Gastroesophageal sphincter (tissue), 4 donors: ENCODE results near the gene PLK3. TPM values are rescaled to one million over a fixed set of nuclear protein-coding genes. Genes with fewer than 3 reads are reported as not detected.
A peak's percentile ranks its signal among the peaks of the same experiment; 100 is the strongest.
"Not testable (repeated sequence)": the region's sequence is repeated elsewhere in the genome, so short reads cannot be mapped to it uniquely, and the experiment has no call there.

Source experiments
- ATAC-seq: fragments of 150-250 bp; one replicate; pipeline ENCODE4 v1.9.1; 2016; ENCODE audit warnings: mild to moderate bottlenecking, moderate library complexity
- H3K27ac ChIP-seq, 4 donors: fragments of 200-600 bp; sonication (generic) in 3 of 4; 1 replicate in 3 of 4; 2 replicates in 1 of 4; pipeline ENCODE4 v1.5.1; 2016 to 2019
- H3K27me3 ChIP-seq: fragments of 200-600 bp; sonication (generic); one replicate; pipeline ENCODE4 v1.5.1; 2019
- H3K36me3 ChIP-seq, 2 donors: fragments of 200-600 bp; sonication (generic); one replicate each; pipeline ENCODE4 v1.5.1; 2019; ENCODE audit warnings: control low read depth in 1 of 2
- H3K4me1 ChIP-seq, 3 donors: fragments of 200-600 bp; sonication (generic); 1 replicate in 2 of 3; 2 replicates in 1 of 3; pipeline ENCODE4 v1.5.1; 2016 to 2019; ENCODE audit warnings: control low read depth in 2 of 3
- H3K4me3 ChIP-seq, 2 donors: fragments of 200-600 bp; sonication (generic); one replicate each; pipeline ENCODE4 v1.5.1; 2019; ENCODE audit warnings: mild to moderate bottlenecking in 1 of 2, moderate library complexity in 1 of 2
- H3K9me3 ChIP-seq, 3 donors: fragments of 200-600 bp; sonication (generic); one replicate each; pipeline ENCODE4 v1.5.1; 2017 to 2019; ENCODE audit warnings: control low read depth in 2 of 3
- EP300 ChIP-seq: sonication (generic); formaldehyde crosslinking; IDR thresholded peaks from one replicate; pipeline ENCODE4 v1.6.1; 2017; ENCODE audit warnings: antibody characterized with exemption, mild to moderate bottlenecking
- POLR2A ChIP-seq, 2 donors: fragments of 450-650 bp; IDR thresholded peaks; one replicate each; pipeline ENCODE4 v1.6.1; 2017; ENCODE audit warnings: antibody characterized with exemption in 2 of 2, mild to moderate bottlenecking in 2 of 2, moderate library complexity in 1 of 2
- POLR2AphosphoS5 ChIP-seq: sonication (generic); formaldehyde crosslinking; IDR thresholded peaks from one replicate; pipeline ENCODE4 v1.6.1; 2017; ENCODE audit warnings: antibody characterized with exemption
- WGBS, 2 donors: methylation state at CpG; one replicate each; pipeline ENCODE4 v1.1.5; 2018; ENCODE audit warnings: low coverage in 1 of 2; 5-methylcytosine and 5-hydroxymethylcytosine counted together
- total RNA-seq, 4 donors: library from RNA; depleted of rRNA; stranded (reverse); fragments of >200 nt; gene quantifications; one replicate each; pipeline ENCODE4 v1.1.0, GENCODE V29; 2016
- TF ChIP-seq, protein P1 (sequence below), 4 experiments: fragments of 200-600 bp in 2 of 4; fragments of 450-650 bp in 2 of 4; sonication (generic) in 1 of 4; IDR thresholded peaks; one replicate each; pipeline ENCODE4 v1.5.1; 2017 to 2019; ENCODE audit warnings: antibody characterized with exemption in 4 of 4, mild to moderate bottlenecking in 2 of 4, moderate library complexity in 2 of 4

PLK3 gene
- total RNA-seq, 4 donors from 2014 or later: 9.4 to 31.2 (median 12.0) TPM

- no CpG with 5 or more reads among the region's 6 CpGs for WGBS, 2 donors
- H3K36me3 ChIP-seq: peaks cover 0 to 24% of the 10 kb centered on the region in 2 donors
- H3K4me3 ChIP-seq: peak overlapping the region; percentile 1 to 44
- H3K27me3 ChIP-seq: no peaks in the 10 kb centered on the region
- no peak for ATAC-seq
- H3K27ac ChIP-seq: peak overlapping the region; percentile 95 to 99 (median 96)
- TF ChIP-seq EP300: no peak
- peak; percentile 44 for TF ChIP-seq POLR2AphosphoS5
- TF ChIP-seq, protein P1, sequence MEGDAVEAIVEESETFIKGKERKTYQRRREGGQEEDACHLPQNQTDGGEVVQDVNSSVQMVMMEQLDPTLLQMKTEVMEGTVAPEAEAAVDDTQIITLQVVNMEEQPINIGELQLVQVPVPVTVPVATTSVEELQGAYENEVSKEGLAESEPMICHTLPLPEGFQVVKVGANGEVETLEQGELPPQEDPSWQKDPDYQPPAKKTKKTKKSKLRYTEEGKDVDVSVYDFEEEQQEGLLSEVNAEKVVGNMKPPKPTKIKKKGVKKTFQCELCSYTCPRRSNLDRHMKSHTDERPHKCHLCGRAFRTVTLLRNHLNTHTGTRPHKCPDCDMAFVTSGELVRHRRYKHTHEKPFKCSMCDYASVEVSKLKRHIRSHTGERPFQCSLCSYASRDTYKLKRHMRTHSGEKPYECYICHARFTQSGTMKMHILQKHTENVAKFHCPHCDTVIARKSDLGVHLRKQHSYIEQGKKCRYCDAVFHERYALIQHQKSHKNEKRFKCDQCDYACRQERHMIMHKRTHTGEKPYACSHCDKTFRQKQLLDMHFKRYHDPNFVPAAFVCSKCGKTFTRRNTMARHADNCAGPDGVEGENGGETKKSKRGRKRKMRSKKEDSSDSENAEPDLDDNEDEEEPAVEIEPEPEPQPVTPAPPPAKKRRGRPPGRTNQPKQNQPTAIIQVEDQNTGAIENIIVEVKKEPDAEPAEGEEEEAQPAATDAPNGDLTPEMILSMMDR (IDR thresholded peaks at IDR 0.05): peak in 1 of 4 experiments; percentile 14
- TF ChIP-seq POLR2A (IDR thresholded peaks at IDR 0.05): no peak
- peaks cover 17 to 89% (median 71%) of the 10 kb centered on the region in 3 donors for H3K4me1 ChIP-seq
- H3K9me3 ChIP-seq: no peaks in the 10 kb centered on the region
Observed at GRCh38 chr1:44808938-44809917, 9.1 kb downstream of the PLK3 start.

DNA sequence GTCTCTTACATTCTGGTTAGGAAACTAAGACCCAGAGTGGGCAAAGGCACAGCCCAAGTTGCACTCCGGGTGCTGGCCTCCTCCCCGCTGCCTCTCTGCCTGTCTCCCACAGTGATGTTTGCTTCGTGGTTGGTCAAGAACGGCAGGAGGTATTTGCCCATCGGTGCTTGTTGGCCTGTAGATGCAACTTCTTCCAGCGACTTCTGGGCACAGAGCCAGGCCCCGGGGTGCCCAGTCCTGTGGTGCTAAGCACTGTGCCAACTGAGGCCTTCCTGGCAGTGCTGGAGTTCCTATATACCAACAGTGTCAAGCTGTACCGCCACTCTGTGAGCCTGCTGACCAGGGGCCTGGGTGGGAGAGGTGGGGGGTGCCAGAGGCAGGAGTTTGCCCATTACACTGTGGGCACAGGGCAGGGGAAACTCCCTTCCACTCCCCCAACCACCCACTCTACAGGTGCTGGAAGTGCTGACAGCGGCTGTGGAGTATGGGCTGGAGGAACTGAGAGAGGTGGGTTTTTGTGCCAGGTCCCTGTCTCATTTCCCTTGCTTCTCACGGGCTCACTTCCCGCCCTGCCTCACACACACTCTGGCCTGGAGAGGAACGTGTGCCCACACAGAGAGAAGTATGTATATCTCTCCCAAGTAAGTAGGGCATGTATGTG is 10.1 kb downstream of the PLK3 start:
- 23% methylated on average over 4 of the region's 12 CpGs; no CpG with 5 or more reads in 1 of the 2 donors for WGBS, 2 donors
- H3K27me3 ChIP-seq: no peaks in the 10 kb centered on the region
- peaks cover 17 to 96% (median 71%) of the 10 kb centered on the region in 3 donors for H3K4me1 ChIP-seq
- H3K27ac ChIP-seq: peak overlapping the region; percentile 95 to 99 (median 96)
- no peak for TF ChIP-seq POLR2AphosphoS5
- TF ChIP-seq, protein P1 (IDR thresholded peaks at IDR 0.05): no peak
- no peak for TF ChIP-seq EP300
- TF ChIP-seq POLR2A (IDR thresholded peaks at IDR 0.05): no peak
- H3K9me3 ChIP-seq: no peaks in the 10 kb centered on the region
- no peak for ATAC-seq
- H3K4me3 ChIP-seq: no peak overlapping the region
- H3K36me3 ChIP-seq: peaks cover 0 to 14% of the 10 kb centered on the region in 2 donors

- Histone ChIP-seq H3K4me1 (peaks cover 17 to 91% (median 71%) of the 10 kb centered on the region in 3 donors), H3K27ac (peak overlapping the region in 3 of 4 donors; percentile 96 to 99 (median 97))
- H3K9me3 ChIP-seq, H3K27me3 ChIP-seq, H3K4me3 ChIP-seq, H3K36me3 ChIP-seq, ATAC-seq: not testable (repeated sequence)
- 57% methylated on average over 1 of the region's 4 CpGs; no CpG with 5 or more reads in 1 of the 2 donors for WGBS, 2 donors
Observed at GRCh38 chr1:44810762-44811105, 10.6 kb downstream of the PLK3 start.

- H3K9me3 ChIP-seq: no peaks in the 10 kb centered on the region
- 61 to 66% methylated on average over 5 to 7 of the region's 8 CpGs for WGBS, 2 donors
- peak overlapping the region in 3 of 4 donors; percentile 95 to 97 (median 96) for H3K27ac ChIP-seq
- ATAC-seq: no peak
- TF ChIP-seq, protein P1 (IDR thresholded peaks at IDR 0.05): no peak
- no peak for TF ChIP-seq POLR2AphosphoS5
- TF ChIP-seq POLR2A (IDR thresholded peaks at IDR 0.05): no peak
- no peak for TF ChIP-seq EP300
- H3K27me3 ChIP-seq: no peaks in the 10 kb centered on the region
- H3K4me3 ChIP-seq: no peak overlapping the region
- H3K4me1 ChIP-seq: peaks cover 15 to 86% (median 67%) of the 10 kb centered on the region in 3 donors
- H3K36me3 ChIP-seq: peaks cover 0 to 4% of the 10 kb centered on the region in 2 donors
Observed at GRCh38 chr1:44811234-44811633, 11.1 kb downstream of the PLK3 start.

- Histone ChIP-seq H3K4me3 (peak overlapping the region; percentile 43 to 64), H3K36me3 (no peaks in the 10 kb centered on the region), H3K4me1 (peaks cover 7 to 69% (median 49%) of the 10 kb centered on the region in 3 donors), H3K27ac (peak overlapping the region; percentile 73 to 97 (median 96)), H3K27me3 (no peaks in the 10 kb centered on the region), H3K9me3 (no peaks in the 10 kb centered on the region)
- TF ChIP-seq EP300 (no peak), POLR2AphosphoS5 (no peak), POLR2A (IDR thresholded peaks at IDR 0.05) (no peak)
- TF ChIP-seq, protein P1 (IDR thresholded peaks at IDR 0.05): no peak
- no peak for ATAC-seq
- WGBS, 2 donors: no CpG with 5 or more reads among the region's 48 CpGs
Observed at GRCh38 chr1:44812822-44813543, 12.8 kb downstream of the PLK3 start.

GRCh38 chr1:44815926-44816325 is 15.7 kb downstream of the PLK3 start:
- H3K9me3 ChIP-seq, H3K27ac ChIP-seq, ATAC-seq, H3K36me3 ChIP-seq, H3K27me3 ChIP-seq, H3K4me3 ChIP-seq: not testable (repeated sequence)
- H3K4me1 ChIP-seq: peaks cover 0 to 59% (median 28%) of the 10 kb centered on the region in 3 donors
- 85% methylated on average over 8 of the region's 9 CpGs; no CpG with 5 or more reads in 1 of the 2 donors for WGBS, 2 donors
